ENCODE data around the gene PODXL.

DNA sequence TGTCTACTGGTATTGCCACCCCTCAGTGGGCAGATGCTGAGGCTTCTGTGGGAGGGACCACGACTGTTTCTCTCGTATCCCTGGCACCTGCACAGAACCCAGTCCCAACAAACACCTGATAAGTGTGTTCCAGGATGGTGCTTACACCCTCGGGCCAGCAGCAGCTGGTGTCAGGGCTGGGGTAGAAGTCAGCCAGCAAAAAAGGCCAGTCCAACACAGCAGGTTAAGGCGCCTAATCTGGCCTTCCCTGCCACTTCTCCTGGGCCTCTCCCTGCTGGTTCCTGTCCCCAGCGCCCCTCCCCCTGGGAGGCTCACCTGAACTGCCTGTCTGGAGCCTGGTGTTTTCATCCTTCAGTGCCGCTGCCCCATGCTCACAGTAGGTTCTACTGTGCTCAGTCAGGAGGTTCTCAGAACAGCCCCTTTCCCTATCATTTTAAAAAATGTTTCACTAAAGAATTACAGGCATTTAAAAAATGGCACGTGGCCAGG is 20.0 kb downstream of the PODXL start:
- TF ChIP-seq, protein P1, sequence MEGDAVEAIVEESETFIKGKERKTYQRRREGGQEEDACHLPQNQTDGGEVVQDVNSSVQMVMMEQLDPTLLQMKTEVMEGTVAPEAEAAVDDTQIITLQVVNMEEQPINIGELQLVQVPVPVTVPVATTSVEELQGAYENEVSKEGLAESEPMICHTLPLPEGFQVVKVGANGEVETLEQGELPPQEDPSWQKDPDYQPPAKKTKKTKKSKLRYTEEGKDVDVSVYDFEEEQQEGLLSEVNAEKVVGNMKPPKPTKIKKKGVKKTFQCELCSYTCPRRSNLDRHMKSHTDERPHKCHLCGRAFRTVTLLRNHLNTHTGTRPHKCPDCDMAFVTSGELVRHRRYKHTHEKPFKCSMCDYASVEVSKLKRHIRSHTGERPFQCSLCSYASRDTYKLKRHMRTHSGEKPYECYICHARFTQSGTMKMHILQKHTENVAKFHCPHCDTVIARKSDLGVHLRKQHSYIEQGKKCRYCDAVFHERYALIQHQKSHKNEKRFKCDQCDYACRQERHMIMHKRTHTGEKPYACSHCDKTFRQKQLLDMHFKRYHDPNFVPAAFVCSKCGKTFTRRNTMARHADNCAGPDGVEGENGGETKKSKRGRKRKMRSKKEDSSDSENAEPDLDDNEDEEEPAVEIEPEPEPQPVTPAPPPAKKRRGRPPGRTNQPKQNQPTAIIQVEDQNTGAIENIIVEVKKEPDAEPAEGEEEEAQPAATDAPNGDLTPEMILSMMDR (IDR thresholded peaks at IDR 0.05), result no peak
- TF ChIP-seq POLR2A (IDR thresholded peaks at IDR 0.05) (no peak), POLR2AphosphoS5 (IDR thresholded peaks at IDR 0.05) (no peak)
